Endothelial cell of umbilical vein (primary cell): Measurements from ENCODE around the gene CAPN5. TPM values are rescaled to one million over a fixed set of nuclear protein-coding genes. Genes with fewer than 3 reads are reported as not detected.

Source experiments
- BruUV-seq: library from RNA; stranded (reverse); fragments of 400-500 nt; replicated peaks from 2 replicates; lab custom pipeline; 2021; lab: Mats Ljungman, UMichigan
- CTCF ChIA-PET: fragments of 300-600, 350-600 bp; sonication (Branson Sonifier 250); formaldehyde crosslinking; loops from one replicate; lab custom pipeline; 2021; ENCODE audit warnings: antibody characterized with exemption, inconsistent platforms; lab: Charles Lee
- POLR2A ChIA-PET: fragments of 300-600, 350-600 bp; sonication (Branson Sonifier 250); formaldehyde crosslinking; loops from one replicate; lab custom pipeline; 2021; ENCODE audit warnings: antibody characterized with exemption, inconsistent platforms; lab: Charles Lee
- DNase-seq: peaks from one replicate; pipeline ENCODE4 v3.0.0-alpha.2; 2011; ENCODE audit warnings: low read depth, low spot score
- FAIRE-seq: peaks from 2 replicates; lab custom pipeline; 2011; peaks lifted over from hg19 to GRCh38; lab: Jason Lieb, UNC
- H2AFZ ChIP-seq: 2 replicates; pipeline ENCODE4 v1.6.0; 2012; ENCODE audit warnings: low read depth, low read length, control low read depth, inconsistent platforms
- H3K27ac ChIP-seq: 2 replicates; pipeline ENCODE4 v1.5.1; 2011; ENCODE audit warnings: low read depth, mild to moderate bottlenecking, control low read depth, low read length, moderate library complexity; ENCODE audit not compliant: insufficient read depth
- H3K27me3 ChIP-seq, 2 experiments: 2 replicates each; pipeline versions ENCODE4 v1.6.0 to v1.6.1; 2011; ENCODE audit warnings: low read length in 2 of 2, mixed read lengths in 1 of 2; ENCODE audit not compliant: control insufficient read depth in 2 of 2, insufficient read depth in 2 of 2
- H3K36me3 ChIP-seq, 2 experiments: 2 replicates in 1 of 2; 3 replicates in 1 of 2; pipeline ENCODE4 v1.5.1; 2011; ENCODE audit warnings: low read length in 2 of 2, mild to moderate bottlenecking in 1 of 2, moderate library complexity in 1 of 2; ENCODE audit not compliant: control insufficient read depth in 2 of 2, insufficient read depth in 2 of 2; ENCODE audit errors: extremely low read depth in 1 of 2
- H3K4me1 ChIP-seq: 3 replicates; pipeline ENCODE4 v1.5.1; 2011; ENCODE audit warnings: mild to moderate bottlenecking, low read length; ENCODE audit not compliant: control insufficient read depth, insufficient read depth; ENCODE audit errors: extremely low read depth
- H3K4me2 ChIP-seq: 2 replicates; pipeline ENCODE4 v1.6.1; 2011; ENCODE audit warnings: low read length, control low read depth, mixed read lengths; ENCODE audit not compliant: insufficient read depth
- H3K4me3 ChIP-seq, 3 experiments: fragments of 200-600 bp in 1 of 3; sonication (generic), shearing (Covaris generic) in 1 of 3; replicated peaks in 1 of 3; 2 replicates each; pipeline ENCODE4 v1.5.1; 2011 to 2016; ENCODE audit warnings: control low read depth in 3 of 3, low read length in 3 of 3, mild to moderate bottlenecking in 2 of 3, inconsistent platforms in 1 of 3, low read depth in 1 of 3, moderate library complexity in 1 of 3; ENCODE audit not compliant: insufficient read depth in 1 of 3
- H3K79me2 ChIP-seq: 2 replicates; pipeline ENCODE4 v1.6.0; 2012; ENCODE audit warnings: low read length, inconsistent platforms; ENCODE audit not compliant: control insufficient read depth, insufficient read depth
- H3K9ac ChIP-seq: replicated peaks from 2 replicates; pipeline ENCODE3; 2011; ENCODE audit warnings: low read length, control low read depth; ENCODE audit not compliant: insufficient read depth; ENCODE audit errors: extremely low read depth
- H3K9me1 ChIP-seq: replicated peaks from 3 replicates; pipeline ENCODE4 v1.6.0; 2011; ENCODE audit warnings: mild to moderate bottlenecking, low read length; ENCODE audit not compliant: control insufficient read depth, insufficient read depth; ENCODE audit errors: extremely low read depth
- H3K9me3 ChIP-seq: replicated peaks from 2 replicates; pipeline ENCODE4 v1.5.1; 2012; ENCODE audit warnings: low read length, inconsistent platforms; ENCODE audit not compliant: control insufficient read depth, insufficient read depth
- H4K20me1 ChIP-seq: replicated peaks from 2 replicates; pipeline ENCODE3; 2011; ENCODE audit warnings: mild to moderate bottlenecking, low read length; ENCODE audit not compliant: control insufficient read depth, insufficient read depth; ENCODE audit errors: extremely low read depth
- EZH2 ChIP-seq: IDR thresholded peaks from 2 replicates; pipeline ENCODE4 v1.6.1; 2012; ENCODE audit warnings: borderline replicate concordance, low read depth, mild to moderate bottlenecking, moderate library complexity, low read length, inconsistent platforms; ENCODE audit not compliant: severe bottlenecking
- FOS ChIP-seq: IDR thresholded peaks from 2 replicates; pipeline ENCODE4 v1.6.1; 2011; ENCODE audit warnings: mild to moderate bottlenecking, low read length, moderate library complexity, borderline replicate concordance; ENCODE audit not compliant: insufficient read depth
- GATA2 ChIP-seq: IDR thresholded peaks from 2 replicates; pipeline ENCODE4 v1.7.0; 2011; ENCODE audit warnings: low read depth, mild to moderate bottlenecking, moderate library complexity, mixed read lengths, low read length; ENCODE audit not compliant: insufficient read length, insufficient read depth
- JUN ChIP-seq: IDR thresholded peaks from 2 replicates; pipeline ENCODE4 v1.6.1; 2011; ENCODE audit warnings: borderline replicate concordance, low read depth; ENCODE audit not compliant: insufficient read length, insufficient read depth
- MYC ChIP-seq: IDR thresholded peaks from one replicate; pipeline ENCODE4 v1.6.1; 2011; ENCODE audit warnings: mild to moderate bottlenecking, low read depth, low read length
- POLR2A ChIP-seq: IDR thresholded peaks from 2 replicates; pipeline ENCODE4 v1.6.1; 2012; ENCODE audit warnings: low read depth, mild to moderate bottlenecking, control low read depth, low read length
- POLR2AphosphoS5 ChIP-seq: IDR thresholded peaks from 2 replicates; pipeline ENCODE4 v1.6.1; 2012; ENCODE audit warnings: low read depth, mild to moderate bottlenecking, control low read depth, low read length, moderate library complexity; ENCODE audit not compliant: insufficient read depth
- dilution Hi-C: fragments of 300-500 bp; cut with MboI; formaldehyde crosslinking; loops from one replicate; pipeline ENCODE4 v1.15.0; 2019; ENCODE audit warnings: low sequenced_read_pairs; ENCODE audit not compliant: extremely low pct_ligation_motif_present
- intact Hi-C: fragments of 100-400 bp; cut with micrococcal nuclease; formaldehyde crosslinking; loops from one replicate; pipeline ENCODE4 v1.10.0; 2022
- polyA plus RNA-seq, 4 experiments: library from polyadenylated mRNA; depleted of rRNA in 3 of 4; stranded (reverse) in 3 of 4; unstranded in 1 of 4; fragments of >200 nt; gene quantifications; 2 replicates each; pipeline versions ENCODE4 v1.2.1 to v1.2.3, GENCODE V29; 2011 to 2012; ENCODE audit warnings: missing spikeins in 1 of 4
- total RNA-seq: library from RNA; stranded (reverse); gene quantifications from 2 replicates; pipeline ENCODE4 v1.2.3, GENCODE V29; 2021
- TF ChIP-seq, protein P1 (sequence below), 2 donors: IDR thresholded peaks; 1 replicate in 1 of 2; 2 replicates in 1 of 2; pipeline ENCODE4 v1.5.1; 2011; ENCODE audit warnings: low read length in 2 of 2, mild to moderate bottlenecking in 2 of 2, moderate library complexity in 2 of 2, control low read depth in 1 of 2, inconsistent platforms in 1 of 2, low read depth in 1 of 2; ENCODE audit not compliant: insufficient read depth in 1 of 2; ENCODE audit errors: extremely low read depth in 1 of 2
- TF ChIP-seq, protein P2 (sequence below): IDR thresholded peaks from 2 replicates; pipeline ENCODE4 v1.6.1; 2011; ENCODE audit not compliant: insufficient read depth, insufficient read length

Gene CAPN5
- total and polyA plus RNA-seq, 2 donors (not counting 3 experiments of a cell fraction or from before 2014, with no cell fraction given) = 15.0 to 17.0 TPM

DNA sequence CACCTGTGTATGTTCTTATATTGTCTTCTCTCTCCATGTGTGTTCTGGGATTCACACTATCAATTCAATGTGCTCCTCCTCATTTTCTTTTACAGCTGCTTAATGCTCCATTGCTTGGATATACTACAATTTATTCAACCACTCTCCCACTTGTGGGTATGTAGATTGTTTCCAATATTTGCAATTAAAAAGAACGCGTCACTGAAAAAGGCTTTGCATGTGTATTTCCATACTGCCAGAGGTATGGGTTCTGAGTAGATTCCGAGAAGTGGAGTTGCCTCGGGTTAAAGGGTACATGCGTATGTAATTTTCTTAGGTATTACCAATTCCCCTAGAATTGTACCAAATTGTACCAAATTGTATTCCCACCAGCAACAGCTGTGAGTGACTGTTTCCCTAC, 7.0 kb upstream of the CAPN5 start:
- ChIA-PET CTCF (interaction anchor here (1.4 to 2.2 kb wide), 2 partner anchors 23 to 31 kb away, joined by 4 to 6 read pairs; no protein-coding TSS in a partner anchor), POLR2A (no interaction called here)
- no peak for FAIRE-seq

More for the DNA sequence above, 7.0 kb upstream of the CAPN5 start:
- no peak overlapping the region for H3K27ac ChIP-seq
- H3K4me3 ChIP-seq = no peak overlapping the region
- H3K4me2 ChIP-seq = no peak overlapping the region
- intact Hi-C loops (no loop called here), dilution Hi-C loops (no loop called here)
- no peaks in the 10 kb centered on the region for H4K20me1 ChIP-seq
- no peak overlapping the region for H3K9ac ChIP-seq
- DNase-seq = no peak
- BruUV-seq = no TSS peak
- no peaks in the 10 kb centered on the region for H3K4me1 ChIP-seq
- no peak for TF ChIP-seq POLR2AphosphoS5
- TF ChIP-seq, protein P1, sequence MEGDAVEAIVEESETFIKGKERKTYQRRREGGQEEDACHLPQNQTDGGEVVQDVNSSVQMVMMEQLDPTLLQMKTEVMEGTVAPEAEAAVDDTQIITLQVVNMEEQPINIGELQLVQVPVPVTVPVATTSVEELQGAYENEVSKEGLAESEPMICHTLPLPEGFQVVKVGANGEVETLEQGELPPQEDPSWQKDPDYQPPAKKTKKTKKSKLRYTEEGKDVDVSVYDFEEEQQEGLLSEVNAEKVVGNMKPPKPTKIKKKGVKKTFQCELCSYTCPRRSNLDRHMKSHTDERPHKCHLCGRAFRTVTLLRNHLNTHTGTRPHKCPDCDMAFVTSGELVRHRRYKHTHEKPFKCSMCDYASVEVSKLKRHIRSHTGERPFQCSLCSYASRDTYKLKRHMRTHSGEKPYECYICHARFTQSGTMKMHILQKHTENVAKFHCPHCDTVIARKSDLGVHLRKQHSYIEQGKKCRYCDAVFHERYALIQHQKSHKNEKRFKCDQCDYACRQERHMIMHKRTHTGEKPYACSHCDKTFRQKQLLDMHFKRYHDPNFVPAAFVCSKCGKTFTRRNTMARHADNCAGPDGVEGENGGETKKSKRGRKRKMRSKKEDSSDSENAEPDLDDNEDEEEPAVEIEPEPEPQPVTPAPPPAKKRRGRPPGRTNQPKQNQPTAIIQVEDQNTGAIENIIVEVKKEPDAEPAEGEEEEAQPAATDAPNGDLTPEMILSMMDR (IDR thresholded peaks at IDR 0.05; ENCODE audit: extremely low read depth in 1 of 2, insufficient read depth in 1 of 2, low read depth in 1 of 2, low read length in 2 of 2) = no peak
- TF ChIP-seq MYC = no peak
- no peak for TF ChIP-seq GATA2
- TF ChIP-seq JUN = no peak
- TF ChIP-seq POLR2A = no peak
- TF ChIP-seq, protein P2, sequence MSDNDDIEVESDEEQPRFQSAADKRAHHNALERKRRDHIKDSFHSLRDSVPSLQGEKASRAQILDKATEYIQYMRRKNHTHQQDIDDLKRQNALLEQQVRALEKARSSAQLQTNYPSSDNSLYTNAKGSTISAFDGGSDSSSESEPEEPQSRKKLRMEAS = no peak
- TF ChIP-seq EZH2 = no peak
- TF ChIP-seq FOS = no peak
- H3K79me2 ChIP-seq = no peaks in the 10 kb centered on the region
- no peaks in the 10 kb centered on the region for H3K9me3 ChIP-seq
- no peaks in the 10 kb centered on the region for H3K9me1 ChIP-seq
- H3K27me3 ChIP-seq = peaks cover 4 to 9% of the 10 kb centered on the region in 2 experiments
- no peak overlapping the region for H2AFZ ChIP-seq
- no peaks in the 10 kb centered on the region for H3K36me3 ChIP-seq
